ENCODE results near the gene CRP.
"Not testable (repeated sequence)": the region's sequence is repeated elsewhere in the genome, so short reads cannot be mapped to it uniquely, and the experiment has no call there.

The CRP gene, protein sequence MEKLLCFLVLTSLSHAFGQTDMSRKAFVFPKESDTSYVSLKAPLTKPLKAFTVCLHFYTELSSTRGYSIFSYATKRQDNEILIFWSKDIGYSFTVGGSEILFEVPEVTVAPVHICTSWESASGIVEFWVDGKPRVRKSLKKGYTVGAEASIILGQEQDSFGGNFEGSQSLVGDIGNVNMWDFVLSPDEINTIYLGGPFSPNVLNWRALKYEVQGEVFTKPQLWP

DNA sequence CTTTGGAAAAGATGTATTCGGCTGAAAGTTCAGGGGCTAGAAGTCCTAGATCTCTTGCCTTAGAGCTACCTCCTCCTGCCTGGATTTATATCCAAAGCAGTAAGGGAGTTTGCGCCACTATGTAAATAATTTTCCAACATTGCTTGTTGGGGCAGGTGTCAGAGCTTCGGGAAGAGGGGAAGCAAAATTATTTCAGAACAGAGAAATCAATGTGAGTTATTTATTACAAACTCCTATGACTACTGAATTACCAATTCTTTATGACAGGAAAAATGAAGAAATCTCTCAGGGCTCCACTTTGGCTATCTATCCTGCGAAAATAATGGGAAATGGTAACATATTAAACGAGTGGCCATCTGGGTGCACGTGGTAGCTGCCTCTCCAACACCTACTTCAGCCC lies at the start of gene CRP:
Gene CRP, minus strand, starts transcription at position 61 of the 400 bp plus-strand sequence. CDS start 104 bp downstream, outside the sequence.
- no peak for DNase-seq (ENCODE audit: low read depth in 2 of 2)

DNA sequence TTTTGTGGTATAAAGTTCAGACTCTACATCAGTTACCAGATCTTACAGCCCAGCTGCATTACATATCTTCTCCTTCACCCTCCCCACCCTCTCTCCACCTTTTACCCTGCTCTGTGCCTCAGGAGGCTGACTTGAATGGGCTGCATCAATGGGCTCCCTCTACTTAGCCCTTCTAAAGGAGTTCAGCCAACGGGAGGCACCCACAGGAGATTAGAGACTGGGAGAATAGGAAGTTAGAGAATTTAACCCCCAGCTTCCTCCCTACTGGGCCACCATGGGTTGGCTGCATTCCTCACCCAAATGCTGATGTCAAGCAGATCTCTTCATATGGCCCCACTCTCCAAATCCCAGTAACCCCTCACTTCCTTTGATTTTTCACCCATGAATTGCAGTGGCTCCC lies 49.3 kb upstream of the CRP start:
- DNase-seq (ENCODE audit: low read depth in 2 of 2) = no peak

DNA sequence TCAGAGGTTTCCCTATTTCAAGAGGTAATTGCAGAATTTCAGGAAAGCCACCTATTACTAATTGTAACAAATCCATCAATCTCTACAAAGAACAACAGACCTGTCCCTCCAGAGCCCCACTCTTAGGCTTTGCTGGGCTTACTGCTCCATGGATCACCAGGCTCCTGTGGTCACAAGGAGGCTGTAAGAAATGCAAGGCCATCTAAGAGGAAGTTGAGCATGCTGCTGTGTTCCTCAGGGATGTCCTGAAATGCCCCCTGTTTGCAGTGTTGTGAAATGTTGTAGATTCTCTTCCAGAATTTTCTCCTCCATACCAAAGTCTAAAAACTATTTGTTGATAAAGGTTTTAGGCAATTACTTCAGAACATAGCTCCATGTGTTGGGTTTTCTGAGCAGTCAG lies 42.0 kb upstream of the CRP start:
- no peak for DNase-seq (ENCODE audit: low read depth in 2 of 2)

DNA sequence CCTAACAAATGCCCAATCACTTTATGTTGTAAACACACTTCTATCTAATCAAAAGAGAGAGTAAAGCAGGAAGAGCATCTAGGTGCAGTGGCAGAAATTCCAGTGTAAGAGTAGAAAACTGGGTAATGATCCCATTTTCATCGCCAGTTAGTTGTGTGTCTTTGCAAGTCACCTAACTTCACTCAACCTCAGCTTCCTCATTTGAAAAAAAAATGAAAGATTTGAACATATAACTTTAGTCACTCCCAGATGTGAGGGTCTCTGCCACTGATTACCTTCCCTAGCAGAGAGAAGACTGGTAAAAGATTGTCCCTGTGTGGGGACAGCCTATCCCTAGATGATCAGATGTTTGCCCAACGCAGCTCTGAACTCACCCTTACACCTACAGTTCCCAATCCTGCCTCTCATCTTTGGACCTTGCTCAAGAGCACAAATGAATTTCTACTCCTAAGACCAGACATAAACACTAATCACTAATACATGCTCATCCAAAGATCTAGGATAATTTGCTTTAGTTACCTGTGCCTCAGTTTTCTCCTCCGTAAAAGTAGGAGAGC lies 41.1 kb upstream of the CRP start:
- no peak for DNase-seq (ENCODE audit: low read depth in 2 of 2)

DNA sequence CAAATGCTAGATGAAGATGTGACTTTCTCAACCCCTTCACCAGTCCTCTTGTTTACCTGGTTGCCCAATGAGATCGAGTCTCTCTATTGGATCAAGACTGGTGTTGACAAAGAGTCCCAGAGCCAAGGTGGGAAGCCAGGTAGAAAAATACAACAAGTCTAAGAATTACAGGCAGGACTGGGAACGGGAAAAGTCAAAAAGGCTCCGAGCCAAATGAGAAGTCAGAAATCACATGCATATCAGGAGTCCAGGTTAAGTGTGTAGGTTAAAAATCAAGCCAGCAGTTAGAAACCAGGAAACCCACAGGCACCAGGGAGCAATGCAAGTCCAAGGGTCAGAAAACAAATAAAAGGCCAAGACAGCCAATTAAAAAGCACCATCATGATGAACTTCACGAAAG lies 39.0 kb upstream of the CRP start:
- DNase-seq (ENCODE audit: low read depth in 2 of 2) = no peak

DNA sequence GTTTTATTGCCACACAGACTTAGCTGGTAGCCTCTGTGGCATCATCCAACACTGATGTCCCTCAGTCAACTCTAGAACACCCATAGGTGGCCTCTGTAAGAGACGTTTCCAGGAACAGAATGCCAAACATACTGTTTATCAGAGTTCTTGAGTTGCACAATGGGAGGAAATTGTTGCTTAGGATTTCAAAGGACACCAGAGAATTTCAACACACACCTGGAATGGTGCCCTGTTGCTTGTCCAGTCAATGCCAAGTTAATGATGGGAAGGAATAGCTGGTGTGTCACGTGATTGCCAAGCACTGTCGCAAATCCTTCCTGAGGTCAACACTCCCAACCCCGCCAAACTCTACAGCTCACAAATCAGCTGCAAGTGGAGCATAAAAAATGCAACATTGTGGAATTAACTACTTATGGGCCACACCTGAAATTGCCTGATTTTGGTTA lies 37.8 kb upstream of the CRP start:
- DNase-seq (ENCODE audit: low read depth in 2 of 2) = no peak

DNA sequence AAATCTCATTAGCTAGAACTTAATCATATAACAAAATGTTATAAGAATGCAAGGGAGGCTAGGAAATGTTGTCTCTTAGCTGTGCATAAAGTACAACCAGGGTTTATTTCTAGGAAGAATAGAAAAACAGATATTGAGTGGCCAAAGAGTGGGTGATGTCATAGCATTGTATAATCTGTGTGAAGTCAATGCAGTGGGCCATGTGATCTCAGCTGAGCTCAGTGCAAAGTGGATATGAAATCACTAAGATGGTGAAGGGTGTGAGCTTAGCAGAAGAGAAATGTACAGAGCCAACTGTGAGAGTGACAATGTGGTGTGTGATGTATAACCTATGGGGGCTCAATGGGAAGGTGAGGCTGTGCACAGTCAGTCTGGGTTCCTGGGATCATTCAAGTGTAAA lies 36.6 kb upstream of the CRP start:
- no peak for DNase-seq (ENCODE audit: low read depth in 2 of 2)

DNA sequence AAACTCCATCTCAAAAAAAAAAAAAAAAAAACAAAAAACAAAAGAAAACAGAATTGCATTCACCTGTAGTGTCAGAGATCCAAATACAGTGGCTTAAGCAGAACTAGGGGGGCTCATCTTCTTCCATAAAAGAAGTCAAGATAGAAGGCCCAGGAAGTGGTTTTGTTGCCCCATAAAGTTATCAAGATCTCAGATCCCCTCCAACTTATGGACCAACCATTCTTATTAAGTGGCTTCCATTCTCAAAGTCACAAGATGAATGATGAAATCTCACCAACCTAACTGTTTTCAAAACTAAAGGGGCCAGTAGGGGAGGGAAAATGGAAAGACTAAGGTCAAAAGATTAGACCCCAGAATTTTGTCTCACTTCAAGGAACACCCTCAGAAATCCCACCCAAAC lies 36.2 kb upstream of the CRP start:
- no peak for DNase-seq (ENCODE audit: low read depth in 2 of 2)

DNA sequence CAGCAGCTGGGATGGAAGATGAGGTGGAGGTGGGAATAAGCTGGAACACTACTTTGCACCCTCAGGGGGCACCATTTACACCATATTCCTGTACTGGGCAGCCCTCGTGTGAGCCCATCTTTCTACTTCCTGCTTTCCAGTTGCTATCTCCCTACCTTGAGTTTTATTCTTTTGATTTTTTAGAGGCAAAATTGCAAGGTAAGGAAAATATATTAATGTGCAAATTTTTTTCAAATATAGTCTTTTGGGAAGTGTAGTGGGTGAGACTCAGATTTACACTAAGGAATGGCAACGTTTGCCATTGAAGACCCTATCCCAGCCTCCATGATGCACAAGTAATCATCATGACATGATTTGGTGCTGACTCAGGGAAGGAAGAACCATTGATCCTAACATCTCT lies 35.2 kb upstream of the CRP start:
- no peak for DNase-seq (ENCODE audit: low read depth in 2 of 2)

DNA sequence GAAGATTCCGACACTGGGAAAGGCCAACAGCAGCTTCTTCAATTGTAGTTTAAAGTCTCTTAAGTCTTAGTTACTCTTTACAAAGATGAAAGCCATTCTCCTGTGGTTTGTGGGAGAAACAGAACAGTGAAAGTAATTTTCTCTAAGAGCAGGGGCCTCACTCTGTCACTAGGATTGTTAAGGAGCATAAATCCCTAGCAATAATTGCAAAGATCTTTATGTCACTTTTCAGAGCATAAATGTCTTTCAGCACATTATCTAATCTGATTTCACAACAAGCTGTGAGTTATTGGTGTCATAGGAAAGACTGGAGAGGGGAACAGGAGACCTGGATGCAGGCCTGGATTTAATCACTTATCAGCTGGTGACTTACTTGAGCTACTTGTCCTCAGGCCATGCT lies 34.0 kb upstream of the CRP start:
- no peak for DNase-seq (ENCODE audit: low read depth in 2 of 2)

DNA sequence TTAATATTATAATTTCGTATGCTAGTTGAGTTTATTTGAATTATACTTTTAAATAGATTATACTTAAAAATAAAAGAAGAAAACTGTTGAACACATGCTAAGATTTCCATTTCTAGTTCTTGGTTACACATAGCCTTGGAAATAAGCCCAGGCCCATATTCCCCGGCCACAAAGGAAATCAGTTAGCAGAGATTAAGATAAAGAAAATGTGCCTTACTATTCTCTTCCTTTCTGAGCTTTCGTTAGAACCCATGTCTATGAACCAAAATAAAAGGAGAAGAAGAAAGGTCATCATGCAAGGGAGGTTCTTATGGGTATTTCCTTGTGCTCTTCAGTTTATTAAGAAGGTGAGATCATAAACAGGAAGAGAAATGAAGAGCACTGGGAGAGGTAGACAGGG lies 32.3 kb upstream of the CRP start:
- DNase-seq (ENCODE audit: low read depth in 2 of 2) = no peak

DNA sequence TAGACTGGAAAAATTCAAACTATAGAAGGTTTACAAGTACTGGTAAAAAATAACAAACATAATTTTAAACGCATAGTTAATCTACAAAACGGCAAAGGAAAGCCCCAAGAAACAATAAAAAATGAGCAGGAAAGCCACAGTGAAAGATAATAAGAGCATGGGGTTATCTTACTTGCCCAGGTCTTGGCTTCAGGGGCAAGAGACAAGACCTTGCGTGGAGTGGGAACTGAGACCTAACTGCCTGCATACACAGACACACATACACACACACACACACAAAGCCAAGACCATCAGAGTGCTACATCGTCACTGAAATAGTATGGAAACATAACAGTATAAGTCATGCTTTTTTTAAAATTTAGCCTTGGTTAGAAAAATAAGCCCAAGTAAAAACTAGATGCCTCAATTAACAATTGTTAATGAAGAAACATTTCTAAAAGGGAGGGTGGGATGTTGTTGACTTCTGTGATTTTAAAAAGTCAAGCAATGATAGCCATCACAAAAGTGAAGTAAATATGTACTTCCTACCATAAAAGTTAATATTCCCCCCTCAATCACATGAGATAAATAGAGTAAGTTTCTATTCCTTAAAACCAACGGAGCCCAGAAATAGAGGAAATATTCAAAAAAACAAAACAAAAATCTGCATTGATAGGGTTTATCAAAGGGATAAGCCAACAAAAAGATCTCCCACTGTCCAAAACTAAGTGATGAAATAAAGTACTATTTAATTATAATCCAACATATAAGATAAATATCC lies 29.4 kb upstream of the CRP start:
- no peak for DNase-seq (ENCODE audit: low read depth in 2 of 2)

DNA sequence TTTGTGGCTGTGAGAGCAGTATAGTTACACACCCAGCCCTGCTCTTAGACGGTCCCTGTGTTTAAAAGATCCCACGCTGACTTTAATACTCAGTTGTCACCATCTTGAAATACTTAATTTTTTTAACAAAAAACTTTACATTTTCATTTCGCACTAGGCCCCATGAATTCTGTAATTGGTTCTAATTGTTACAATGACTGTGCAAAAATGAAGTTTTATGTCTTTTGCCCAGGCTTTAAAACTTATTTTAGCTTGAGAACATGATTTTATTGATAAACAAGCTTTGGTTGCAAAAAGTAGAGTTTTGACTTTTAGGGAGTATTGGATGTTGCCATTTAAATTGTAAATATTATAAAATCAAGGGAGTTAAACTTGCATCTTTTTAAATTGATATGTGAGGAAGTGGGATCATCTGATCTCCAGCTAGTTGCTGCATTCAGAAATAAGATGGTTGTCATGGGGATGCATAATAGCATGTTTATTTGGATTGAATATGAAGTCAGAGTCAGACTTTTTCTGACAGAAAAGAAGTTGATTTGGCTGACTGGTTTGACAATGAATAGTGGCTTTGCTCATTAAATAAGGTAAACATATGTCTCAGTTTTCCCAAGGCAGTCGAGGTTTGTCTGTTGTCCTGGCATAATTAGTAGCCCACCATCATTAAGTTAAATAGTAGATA lies 23.0 kb upstream of the CRP start:
- no peak for DNase-seq (ENCODE audit: low read depth in 2 of 2)

DNA sequence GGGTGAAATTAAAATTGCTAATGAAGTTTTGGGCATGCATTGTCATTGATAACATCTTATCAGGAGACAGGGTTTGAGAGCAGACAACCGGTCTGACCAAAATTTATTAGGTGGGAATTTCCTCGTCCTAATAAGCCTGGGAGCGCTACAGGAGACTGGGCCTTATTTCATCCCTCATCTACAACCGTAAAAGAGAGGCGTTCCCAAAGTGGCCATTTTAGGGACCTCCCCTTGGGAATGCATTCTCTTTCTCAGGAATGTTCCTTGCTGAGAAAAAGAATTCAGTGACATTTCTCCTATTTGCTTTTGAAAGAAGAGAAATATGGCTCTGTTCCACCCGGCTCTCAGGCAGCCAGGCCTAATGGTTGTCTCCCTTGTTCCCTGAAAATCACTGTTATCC lies 8.8 kb upstream of the CRP start:
- not testable (repeated sequence) for DNase-seq (ENCODE audit: low read depth in 2 of 2)

DNA sequence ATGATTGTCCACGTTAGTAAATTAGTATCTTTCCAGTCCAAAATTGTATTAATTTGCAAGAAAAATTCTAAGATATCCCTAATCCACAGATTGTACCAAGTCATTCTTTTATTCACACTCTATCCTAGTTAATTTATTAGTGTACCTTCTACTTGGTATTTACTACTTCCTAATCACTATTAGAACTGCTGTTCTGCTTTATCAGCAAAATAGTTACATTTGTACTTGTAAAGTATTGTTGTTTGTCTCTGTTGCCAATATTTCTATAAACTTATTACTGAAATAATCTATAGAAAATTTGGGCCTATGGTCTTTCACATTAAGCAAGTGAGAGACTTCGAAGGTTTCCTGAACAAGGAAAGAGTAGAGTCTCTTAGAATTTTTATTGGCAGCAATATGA lies 5.6 kb upstream of the CRP start:
- no peak for DNase-seq (ENCODE audit: low read depth in 2 of 2)

DNA sequence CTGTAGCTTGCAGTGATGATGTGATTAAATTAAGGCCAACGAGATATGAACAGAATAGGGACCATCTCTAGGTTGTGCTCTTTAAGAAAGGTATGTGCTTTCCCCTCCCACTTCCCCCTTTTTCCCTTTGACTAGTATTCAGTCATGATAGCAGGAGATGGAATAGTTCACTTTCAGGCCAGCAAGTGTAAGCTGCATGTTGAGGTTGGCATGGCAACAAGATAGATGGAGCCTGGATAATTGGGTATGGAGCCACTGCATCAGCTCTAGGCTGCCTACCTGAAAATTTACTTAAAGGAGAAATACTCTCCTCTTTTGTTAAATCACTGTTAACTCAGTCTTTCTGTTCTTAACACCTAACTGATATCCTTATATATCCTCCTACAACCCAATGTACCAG lies 1.5 kb upstream of the CRP start:
- DNase-seq (ENCODE audit: low read depth in 2 of 2) = no peak

DNA sequence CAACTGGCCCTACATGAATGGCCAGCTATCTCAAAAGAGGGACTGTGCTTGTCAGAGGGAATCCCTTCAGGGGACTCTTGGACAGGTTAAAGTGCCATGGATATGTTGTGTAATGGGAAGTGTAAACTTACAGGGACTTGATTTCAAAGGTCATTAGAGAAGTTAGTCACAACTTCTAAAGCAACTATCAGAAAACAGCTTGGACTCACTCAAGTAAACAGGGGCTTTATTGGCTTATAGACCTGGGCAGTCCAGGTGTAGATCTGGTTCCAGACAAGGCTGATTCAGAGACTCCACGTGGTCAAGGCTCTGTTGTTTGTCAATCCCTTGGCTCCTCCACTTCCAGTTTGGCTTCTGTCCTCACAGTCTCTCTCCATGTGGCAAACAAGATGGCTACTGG lies 2.3 kb downstream of the CRP start:
- no peak for DNase-seq (ENCODE audit: low read depth in 2 of 2)

DNA sequence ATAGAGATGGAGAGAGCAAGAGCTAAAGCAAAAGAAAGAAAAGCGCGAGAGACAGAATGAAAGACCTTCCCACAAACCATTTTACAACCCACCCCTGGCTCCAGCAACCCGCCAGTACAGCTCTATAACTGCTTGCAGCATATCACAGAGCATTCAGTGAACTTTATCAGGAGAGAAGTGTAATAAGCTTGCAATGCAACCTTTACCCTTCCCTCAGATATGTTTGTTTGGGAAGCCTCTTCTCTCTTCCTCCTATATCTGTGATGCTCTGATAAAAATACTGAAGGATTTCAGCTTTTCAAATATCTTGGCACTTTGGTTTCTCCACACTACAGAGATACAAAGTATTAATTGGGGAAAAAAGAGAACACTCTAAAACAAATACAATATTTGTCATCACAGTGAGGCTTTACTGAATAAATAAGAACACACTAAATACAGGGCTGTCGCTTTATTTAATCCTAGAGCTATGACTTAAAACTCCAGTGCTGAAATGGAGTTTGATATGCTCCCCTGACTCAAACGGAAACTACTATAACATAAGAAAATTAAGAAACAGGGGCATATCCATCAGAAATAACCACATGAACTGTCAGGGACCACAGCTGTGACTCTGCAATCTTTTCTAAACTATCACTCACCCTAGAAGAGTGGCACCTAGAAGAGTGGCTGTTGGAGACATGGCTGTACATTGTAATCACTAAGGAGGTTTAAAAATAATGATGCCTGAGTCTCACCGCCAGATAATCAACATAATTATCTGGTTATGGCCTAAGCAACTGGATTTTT lies 6.7 kb downstream of the CRP start:
- no peak for DNase-seq (ENCODE audit: low read depth in 2 of 2)

DNA sequence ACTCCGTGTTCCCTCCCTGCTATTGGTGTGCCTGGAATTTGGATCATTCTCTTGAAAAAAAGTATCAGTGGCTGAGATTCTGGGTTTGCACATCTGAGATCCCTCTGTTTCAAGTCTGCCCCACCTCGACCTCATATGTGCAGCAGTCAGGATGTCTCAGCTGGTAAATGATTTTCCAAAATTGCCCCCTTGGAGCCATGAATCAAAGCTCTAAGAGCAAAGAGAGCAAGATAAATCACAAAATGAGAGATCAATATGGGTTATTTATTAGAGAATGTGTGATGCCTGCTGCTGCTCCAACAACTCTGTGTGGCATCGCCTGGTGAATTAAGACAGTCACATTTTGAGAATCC lies 8.5 kb downstream of the CRP start:
- DNase-seq (ENCODE audit: low read depth in 2 of 2) = no peak

DNA sequence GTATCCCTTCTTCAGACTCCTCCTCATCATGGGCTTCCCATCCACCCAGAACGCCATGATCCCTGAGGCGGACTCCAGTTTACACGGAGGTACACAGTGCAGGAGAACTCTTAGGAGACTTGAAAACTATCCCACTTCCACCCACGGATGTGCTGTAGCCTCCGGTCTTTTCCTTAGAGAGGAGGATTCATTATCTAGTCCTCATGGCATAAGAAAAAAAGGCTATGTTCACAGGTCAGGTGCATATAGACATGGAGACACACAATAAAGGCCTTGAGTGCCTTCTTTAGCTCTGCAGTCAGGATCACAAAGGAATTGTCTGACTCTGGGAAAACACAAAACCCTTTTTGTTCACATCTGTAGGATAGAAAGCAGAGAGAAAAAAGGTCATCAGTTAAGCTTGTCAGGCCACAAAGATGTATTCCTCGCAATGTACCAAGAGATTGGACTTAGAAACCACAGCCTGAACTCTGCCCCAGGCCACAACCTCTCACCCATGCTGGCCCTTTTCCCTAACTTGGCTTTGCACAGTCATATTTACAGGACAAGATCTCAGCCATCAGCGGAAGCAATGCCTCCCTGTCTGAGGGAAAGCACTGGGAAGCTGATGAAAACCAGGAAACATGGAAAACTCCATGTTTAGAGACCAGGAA lies 9.0 kb downstream of the CRP start:
- DNase-seq (ENCODE audit: low read depth in 2 of 2) = no peak

DNA sequence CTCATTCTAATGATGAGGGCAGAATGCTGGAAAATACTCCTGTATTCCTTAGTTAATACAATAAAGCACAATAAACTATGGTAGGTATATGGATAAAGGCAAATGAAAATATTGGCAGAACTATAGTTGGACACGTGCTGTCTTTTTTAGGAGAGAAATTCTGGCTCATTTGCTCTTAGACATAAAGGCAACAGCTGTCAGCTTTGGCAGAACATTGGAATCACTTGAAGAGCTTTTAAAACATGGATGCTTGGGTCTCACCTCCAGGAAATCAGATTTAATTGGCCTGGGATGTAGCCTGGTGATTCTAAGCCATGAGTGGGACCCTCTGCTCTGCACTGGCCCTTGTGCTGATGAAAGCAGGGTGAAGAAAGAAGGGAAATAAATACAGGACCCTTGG lies 9.9 kb downstream of the CRP start:
- DNase-seq (ENCODE audit: low read depth in 2 of 2) = no peak

DNA sequence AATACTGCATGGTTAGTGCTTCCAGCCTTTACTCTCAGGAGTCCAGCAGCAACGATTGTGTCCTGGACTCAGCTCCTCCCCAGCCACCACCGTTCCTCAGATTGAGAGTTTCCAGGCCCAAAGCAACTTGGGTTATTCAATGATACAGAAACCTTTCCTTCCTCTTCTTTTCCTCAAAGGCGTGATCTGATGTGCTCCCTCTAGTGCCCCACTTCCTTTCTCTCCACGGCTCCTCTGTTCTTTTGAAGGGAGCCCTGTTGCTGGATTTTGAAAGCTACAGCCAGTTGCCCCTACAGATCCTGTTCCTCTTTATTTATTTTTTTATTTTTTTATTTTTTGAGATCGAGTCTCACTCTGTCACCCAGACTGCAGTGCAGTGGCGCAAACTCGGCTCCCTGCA lies 14.1 kb downstream of the CRP start:
- DNase-seq (ENCODE audit: low read depth in 2 of 2) = no peak
